HUES48 (cell line): ENCODE results near the gene DIP2C.
"Not testable (repeated sequence)": the region's sequence is repeated elsewhere in the genome, so short reads cannot be mapped to it uniquely, and the experiment has no call there.

ENCODE experiments used
- H3K27ac ChIP-seq: one replicate; pipeline ENCODE4 v1.7.0; 2013; ENCODE audit warnings: low read depth, low read length, inconsistent platforms
- H3K27me3 ChIP-seq: 2 replicates; pipeline ENCODE4 v1.6.1; 2013; ENCODE audit warnings: mild to moderate bottlenecking, low read length; ENCODE audit not compliant: control insufficient read depth, insufficient read depth
- H3K36me3 ChIP-seq: 2 replicates; pipeline ENCODE4 v1.6.1; 2013; ENCODE audit warnings: low read length; ENCODE audit not compliant: control insufficient read depth, insufficient read depth
- H3K4me1 ChIP-seq: 2 replicates; pipeline ENCODE4 v1.6.1; 2013; ENCODE audit warnings: mild to moderate bottlenecking, low read length; ENCODE audit not compliant: control insufficient read depth, insufficient read depth
- H3K4me3 ChIP-seq: 2 replicates; pipeline ENCODE4 v1.5.1; 2013; ENCODE audit warnings: mild to moderate bottlenecking, low read depth, low read length
- H3K9ac ChIP-seq: 2 replicates; pipeline ENCODE4 v1.6.1; 2013; ENCODE audit warnings: mild to moderate bottlenecking, low read depth, low read length, moderate library complexity
- H3K9me3 ChIP-seq: 2 replicates; pipeline ENCODE4 v1.6.1; 2013; ENCODE audit warnings: low read length; ENCODE audit not compliant: control insufficient read depth, insufficient read depth

Gene DIP2C

DNA sequence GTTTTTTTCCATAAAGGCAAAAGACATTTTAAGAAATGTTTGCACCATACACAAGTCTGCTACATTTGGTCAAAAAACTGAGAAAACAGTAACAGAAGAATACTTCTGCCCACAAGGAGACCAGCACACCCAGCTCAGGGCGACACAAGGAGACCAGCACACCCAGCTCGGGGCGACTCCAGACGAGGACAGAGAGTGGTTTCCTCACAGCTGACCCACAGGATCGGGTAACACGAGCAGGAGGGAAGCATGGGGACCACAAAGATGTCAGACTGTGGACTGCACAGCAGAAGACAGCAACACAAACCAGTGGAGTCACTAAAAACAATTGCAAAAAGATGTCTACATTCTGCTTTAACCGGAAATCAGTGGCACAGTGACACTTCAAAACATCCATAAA is 237.6 kb downstream of the DIP2C start:
- H3K9me3 ChIP-seq: no peaks in the 10 kb centered on the region
- H3K4me1 ChIP-seq: no peaks in the 10 kb centered on the region
- H3K27me3 ChIP-seq: no peaks in the 10 kb centered on the region
- no peak overlapping the region for H3K9ac ChIP-seq
- no peak overlapping the region for H3K4me3 ChIP-seq
- no peaks in the 10 kb centered on the region for H3K36me3 ChIP-seq
- H3K27ac ChIP-seq: no peak overlapping the region

DNA sequence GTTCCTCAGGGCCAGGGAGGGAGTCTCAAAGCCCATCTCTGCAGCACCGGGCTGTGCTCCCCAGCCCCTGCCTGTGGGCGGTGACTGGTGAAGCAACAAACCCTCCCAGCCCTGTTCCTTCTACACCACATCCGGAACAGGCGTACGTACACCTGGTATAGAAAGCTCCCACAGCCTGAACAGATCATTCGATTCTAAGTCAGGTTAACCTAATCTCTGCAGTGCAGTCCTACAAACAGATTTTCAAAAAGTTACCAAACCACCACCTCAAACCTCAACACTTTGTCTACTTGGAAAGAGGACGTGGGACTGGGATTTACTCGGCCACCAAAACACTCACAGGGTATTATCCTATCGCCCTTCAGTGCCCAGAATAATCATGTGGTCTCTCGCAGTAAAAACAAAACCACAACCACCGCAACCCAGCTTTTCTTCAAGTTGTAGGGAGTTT is 238.4 kb downstream of the DIP2C start:
- Histone ChIP-seq H3K27ac (no peak overlapping the region), H3K36me3 (no peaks in the 10 kb centered on the region), H3K9ac (no peak overlapping the region), H3K9me3 (no peaks in the 10 kb centered on the region), H3K4me1 (no peaks in the 10 kb centered on the region), H3K27me3 (no peaks in the 10 kb centered on the region), H3K4me3 (no peak overlapping the region)

DNA sequence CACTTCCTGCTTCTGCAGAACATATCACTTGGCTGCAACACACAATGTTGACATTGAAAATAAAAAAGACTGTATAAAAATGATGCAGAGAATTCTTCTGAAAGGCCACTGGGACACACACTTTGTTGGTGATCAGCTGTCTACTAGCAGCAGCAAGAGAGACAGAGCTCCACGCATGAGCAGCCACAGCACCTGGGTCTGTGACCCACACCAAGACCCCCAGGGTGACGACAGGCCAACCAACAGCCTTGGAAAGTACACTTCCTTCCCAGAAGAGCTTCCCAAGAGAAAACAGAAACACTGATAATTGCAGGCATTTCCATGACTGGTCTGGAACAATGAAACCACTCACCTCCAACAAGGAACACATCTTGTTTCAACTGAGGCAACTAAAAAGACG is 239.0 kb downstream of the DIP2C start:
- H3K4me3 ChIP-seq: no peak overlapping the region
- no peak overlapping the region for H3K27ac ChIP-seq

DNA sequence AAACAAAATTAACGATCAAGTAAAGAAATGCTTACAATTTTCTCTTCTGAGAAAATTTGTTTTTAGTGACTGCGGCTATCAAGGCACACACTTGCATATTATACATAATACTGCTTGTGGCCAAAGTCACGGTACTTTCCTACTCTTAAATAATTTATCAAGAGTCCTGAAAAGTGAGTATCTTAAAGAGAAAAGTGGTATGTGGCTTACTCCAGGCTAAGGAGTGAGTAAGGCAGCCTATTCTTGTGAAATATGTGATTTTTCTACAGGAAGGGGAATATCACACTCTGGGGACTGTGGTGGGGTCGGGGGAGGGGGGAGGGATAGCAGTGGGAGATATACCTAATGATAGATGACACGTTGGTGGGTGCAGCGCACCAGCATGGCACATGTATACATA is 240.1 kb downstream of the DIP2C start:
- not testable (repeated sequence) for H3K27ac ChIP-seq, H3K4me1 ChIP-seq

More for the DNA sequence above, 239.0 kb downstream of the DIP2C start:
- no peaks in the 10 kb centered on the region for H3K36me3 ChIP-seq
- H3K9ac ChIP-seq: no peak overlapping the region
- H3K27me3 ChIP-seq: no peaks in the 10 kb centered on the region
- H3K4me1 ChIP-seq: no peaks in the 10 kb centered on the region
- H3K9me3 ChIP-seq: no peaks in the 10 kb centered on the region

DNA sequence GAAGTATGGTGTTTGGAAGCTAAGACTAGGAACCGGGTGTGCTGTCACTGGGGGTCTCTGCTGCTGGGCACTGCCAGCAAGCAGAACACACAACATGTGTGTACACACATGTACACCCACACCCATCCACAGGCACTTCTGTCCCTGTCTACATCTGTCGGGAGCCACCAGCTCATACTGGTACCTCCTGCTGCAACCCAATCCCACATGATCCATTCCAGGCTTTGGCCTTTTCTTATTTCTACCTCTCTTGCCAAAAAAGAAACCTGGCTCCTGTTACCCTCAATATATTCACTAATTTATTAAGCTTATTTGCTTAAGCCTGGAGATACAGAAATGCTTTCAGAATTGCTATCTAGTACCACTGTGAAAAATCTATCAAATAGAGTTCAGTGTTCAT is 246.0 kb downstream of the DIP2C start:
- Histone ChIP-seq H3K27ac (no peak overlapping the region), H3K9me3 (no peaks in the 10 kb centered on the region), H3K4me1 (no peaks in the 10 kb centered on the region), H3K36me3 (no peaks in the 10 kb centered on the region), H3K27me3 (no peaks in the 10 kb centered on the region), H3K4me3 (no peak overlapping the region), H3K9ac (no peak overlapping the region)

More for the DNA sequence above, 240.1 kb downstream of the DIP2C start:
- H3K9ac ChIP-seq, H3K4me3 ChIP-seq, H3K36me3 ChIP-seq, H3K27me3 ChIP-seq, H3K9me3 ChIP-seq: not testable (repeated sequence)

DNA sequence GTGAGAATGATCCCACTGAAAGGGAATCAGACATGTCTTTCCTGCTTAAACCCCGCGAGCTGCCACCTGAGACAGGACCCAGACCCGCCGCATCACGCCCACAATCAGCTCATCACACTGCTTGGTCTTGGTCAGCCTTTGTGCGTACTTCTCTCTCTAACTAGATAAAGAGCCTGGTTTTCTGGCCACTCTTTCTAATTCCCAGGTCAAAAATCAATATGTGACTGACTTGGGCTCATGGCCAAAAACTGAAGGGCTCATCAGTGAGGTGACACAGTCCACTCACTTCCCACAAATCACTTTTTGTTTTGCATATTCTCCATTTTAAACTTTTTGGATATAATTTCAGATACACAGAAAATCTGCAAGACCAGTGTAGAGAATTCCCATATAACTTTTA is 247.3 kb downstream of the DIP2C start:
- H3K9ac ChIP-seq: no peak overlapping the region

DNA sequence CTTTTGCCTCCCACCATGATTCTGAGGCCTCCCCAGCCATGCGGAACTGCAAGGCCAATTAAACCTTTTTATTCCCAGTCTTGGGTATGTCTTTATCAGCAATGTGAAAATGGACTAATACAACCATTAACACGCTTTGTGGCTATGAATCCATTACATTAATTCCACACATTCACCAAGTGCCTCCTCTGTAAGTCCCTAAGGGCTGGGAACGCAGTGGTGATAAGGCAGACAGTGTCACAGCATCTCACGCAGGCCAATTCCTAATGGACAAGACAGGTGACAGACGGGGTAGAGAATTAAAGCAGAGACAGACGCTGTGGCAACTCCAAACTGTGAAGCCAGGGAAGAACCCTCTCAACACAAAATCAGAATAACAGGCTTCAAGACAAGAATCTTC is 247.8 kb downstream of the DIP2C start:
- no peaks in the 10 kb centered on the region for H3K36me3 ChIP-seq
- peaks cover 6% of the 10 kb centered on the region; the same call in 1 of the 2 replicates for H3K9me3 ChIP-seq
- H3K4me3 ChIP-seq: no peak overlapping the region
- H3K27ac ChIP-seq: no peak overlapping the region
- H3K4me1 ChIP-seq: no peaks in the 10 kb centered on the region
- no peaks in the 10 kb centered on the region for H3K27me3 ChIP-seq
- H3K9ac ChIP-seq: no peak overlapping the region

More for the DNA sequence above, 247.3 kb downstream of the DIP2C start:
- Histone ChIP-seq H3K4me1 (no peaks in the 10 kb centered on the region), H3K9me3 (0 out of 2 replicates have a peak, but pooled peaks cover 3% of the 10 kb centered on the region), H3K36me3 (no peaks in the 10 kb centered on the region), H3K4me3 (no peak overlapping the region), H3K27ac (no peak overlapping the region), H3K27me3 (no peaks in the 10 kb centered on the region)

DNA sequence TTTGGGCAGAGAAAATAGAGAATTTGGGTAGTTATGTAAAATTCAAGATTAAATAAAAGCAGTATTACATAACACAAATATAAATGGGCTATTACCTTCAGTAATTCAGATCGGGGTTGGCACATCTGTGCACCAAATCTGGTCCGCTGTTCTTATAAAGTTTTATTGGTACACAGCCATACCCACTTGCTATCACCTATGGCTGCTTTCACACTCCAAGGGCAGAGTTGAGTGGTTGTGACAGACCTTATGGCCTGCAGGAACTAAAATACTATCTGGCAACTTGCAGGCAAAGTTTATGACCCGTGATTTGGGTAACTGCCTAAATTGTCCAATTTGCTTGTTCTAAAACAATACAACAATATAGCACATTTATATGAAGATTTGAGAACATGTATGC is 249.3 kb downstream of the DIP2C start:
- H3K4me3 ChIP-seq: no peak overlapping the region
- H3K4me1 ChIP-seq: no peaks in the 10 kb centered on the region
- H3K9ac ChIP-seq: no peak overlapping the region
- no peaks in the 10 kb centered on the region for H3K27me3 ChIP-seq
- no peaks in the 10 kb centered on the region for H3K36me3 ChIP-seq
- peaks cover 6% of the 10 kb centered on the region; the same call in 1 of the 2 replicates for H3K9me3 ChIP-seq
- H3K27ac ChIP-seq: no peak overlapping the region

DNA sequence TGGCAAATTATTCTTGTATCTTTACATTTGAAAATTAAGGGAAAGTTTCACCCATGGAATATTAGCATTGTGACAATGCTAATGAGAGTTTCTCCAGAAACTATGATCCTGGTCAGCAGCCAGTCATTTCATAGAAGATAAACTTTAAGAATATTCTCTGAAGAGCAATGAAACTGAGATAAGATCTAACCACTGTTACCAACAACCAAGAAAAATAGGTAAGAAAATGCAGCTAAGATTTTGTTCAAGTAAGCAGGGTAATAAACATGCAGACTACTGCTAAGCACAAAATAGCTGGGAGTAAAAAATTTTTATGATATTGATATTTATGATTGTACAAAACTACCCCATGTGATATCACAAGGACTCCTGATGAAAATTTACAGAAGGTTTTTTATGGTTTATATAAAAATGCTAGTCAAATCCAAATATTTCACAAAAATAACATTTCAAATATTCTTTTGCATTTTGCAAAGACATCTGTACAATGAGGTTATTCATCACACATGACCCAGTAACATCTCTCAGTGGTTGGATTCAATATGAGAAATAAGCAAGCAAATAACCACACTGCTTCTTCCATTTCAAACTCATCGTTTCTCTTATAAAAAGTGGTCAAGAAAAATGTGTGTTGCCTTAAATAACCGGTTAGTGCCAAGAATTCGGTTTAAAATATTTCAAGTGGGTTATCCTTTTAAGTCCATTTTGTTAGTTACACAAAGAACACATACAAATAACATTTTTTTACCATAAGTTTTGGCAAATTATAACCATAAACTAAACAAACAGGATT is 251.6 kb downstream of the DIP2C start:
- Histone ChIP-seq H3K9ac (no peak overlapping the region), H3K27me3 (no peaks in the 10 kb centered on the region), H3K4me1 (no peaks in the 10 kb centered on the region), H3K36me3 (no peaks in the 10 kb centered on the region), H3K27ac (no peak overlapping the region), H3K9me3 (peaks cover 6% of the 10 kb centered on the region; the same call in 1 of the 2 replicates), H3K4me3 (no peak overlapping the region)

DNA sequence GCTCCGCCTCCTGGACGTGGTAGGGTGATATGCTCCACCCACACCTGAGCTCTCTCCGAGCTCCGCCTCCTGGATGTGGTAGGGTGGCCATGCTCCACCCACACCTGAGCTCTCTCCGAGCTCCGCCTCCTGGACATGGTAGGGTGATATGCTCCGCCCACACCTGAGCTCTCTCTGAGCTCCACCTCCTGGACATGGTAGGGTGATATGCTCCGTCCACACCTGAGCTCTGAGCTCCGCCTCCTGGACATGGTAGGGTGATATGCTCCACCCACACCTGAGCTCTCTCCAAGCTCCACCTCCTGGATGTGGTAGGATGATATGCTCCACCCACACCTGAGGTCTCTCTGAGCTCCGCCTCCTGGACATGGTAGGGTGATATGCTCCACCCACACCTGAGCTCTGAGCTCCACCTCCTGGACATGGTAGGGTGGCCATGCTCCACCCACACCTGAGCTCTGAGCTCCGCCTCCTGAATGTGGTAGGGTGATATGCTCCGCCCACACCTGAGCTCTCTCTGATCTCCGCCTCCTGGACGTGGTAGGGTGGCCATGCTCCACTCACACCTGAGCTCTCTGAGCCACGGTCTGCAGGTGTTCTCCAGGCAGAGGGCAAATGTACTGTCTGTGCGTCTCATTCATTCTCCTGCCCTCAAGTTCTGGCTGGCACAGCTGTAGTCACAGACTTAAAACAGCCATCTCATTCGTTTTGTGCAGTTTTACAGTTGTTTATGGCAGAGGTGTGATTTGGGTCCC is 252.4 kb downstream of the DIP2C start:
- H3K4me1 ChIP-seq: no peaks in the 10 kb centered on the region
- no peaks in the 10 kb centered on the region for H3K36me3 ChIP-seq
- no peak overlapping the region for H3K9ac ChIP-seq
- no peaks in the 10 kb centered on the region for H3K27me3 ChIP-seq
- H3K4me3 ChIP-seq: no peak overlapping the region
- H3K27ac ChIP-seq: no peak overlapping the region
- H3K9me3 ChIP-seq: peaks cover 6% of the 10 kb centered on the region
